Measurements from ENCODE around the gene CDH23.

The CDH23 gene

DNA sequence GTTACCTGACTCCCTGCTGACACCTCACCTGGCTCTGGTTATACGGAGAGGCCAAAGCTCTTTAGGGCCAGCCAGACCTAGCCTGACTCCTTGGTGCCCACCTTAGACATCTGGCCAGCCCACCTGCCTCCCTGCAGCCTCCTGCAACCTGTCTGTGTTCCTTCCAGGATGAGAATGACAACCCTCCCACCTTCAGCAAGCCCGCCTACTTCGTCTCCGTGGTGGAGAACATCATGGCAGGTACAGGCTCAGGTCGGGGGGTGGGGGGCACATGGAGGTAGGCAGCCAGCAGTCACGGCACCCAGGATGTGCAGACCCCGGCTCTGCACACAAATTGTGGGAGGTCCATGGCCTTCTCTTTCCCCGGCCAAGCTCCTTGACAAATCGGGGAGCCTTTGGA is 290.8 kb downstream of the CDH23 start:
- H3K4me3 ChIP-seq (ENCODE audit: low read depth, low read length), result no peak overlapping the region
- no peak for DNase-seq (ENCODE audit: low read depth)
- TF ChIP-seq CTCF (IDR thresholded peaks at IDR 0.05; ENCODE audit: low read depth, low read length, missing control alignments), result no peak
- in situ Hi-C loops (cut with HindIII; ENCODE audit: low sequenced_read_pairs), result no loop called here

DNA sequence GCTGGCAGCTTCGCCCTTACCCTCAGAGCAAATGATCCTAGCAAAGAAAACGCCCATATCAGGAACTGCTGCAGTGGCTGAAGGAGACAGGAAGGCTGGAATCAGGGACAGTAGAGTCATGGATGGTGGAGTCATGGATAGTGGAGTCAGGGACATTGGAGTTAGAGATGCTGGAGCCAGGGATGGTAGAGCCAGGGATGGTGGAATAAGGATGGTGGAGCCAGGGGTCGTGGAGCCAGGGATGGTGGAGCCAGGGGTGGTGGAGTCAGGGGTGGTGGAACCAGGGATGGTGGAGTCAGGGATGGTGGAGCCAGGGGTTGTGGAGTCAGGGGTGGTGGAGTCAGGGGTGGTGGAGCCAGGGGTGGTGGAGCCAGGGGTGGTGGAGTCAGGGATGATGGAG is 291.5 kb downstream of the CDH23 start:
- TF ChIP-seq CTCF (IDR thresholded peaks at IDR 0.05; ENCODE audit: low read depth, low read length, missing control alignments), result no peak
- in situ Hi-C loops (cut with HindIII; ENCODE audit: low sequenced_read_pairs), result no loop called here
- no peak overlapping the region for H3K4me3 ChIP-seq (ENCODE audit: low read depth, low read length)
- DNase-seq (ENCODE audit: low read depth), result no peak

DNA sequence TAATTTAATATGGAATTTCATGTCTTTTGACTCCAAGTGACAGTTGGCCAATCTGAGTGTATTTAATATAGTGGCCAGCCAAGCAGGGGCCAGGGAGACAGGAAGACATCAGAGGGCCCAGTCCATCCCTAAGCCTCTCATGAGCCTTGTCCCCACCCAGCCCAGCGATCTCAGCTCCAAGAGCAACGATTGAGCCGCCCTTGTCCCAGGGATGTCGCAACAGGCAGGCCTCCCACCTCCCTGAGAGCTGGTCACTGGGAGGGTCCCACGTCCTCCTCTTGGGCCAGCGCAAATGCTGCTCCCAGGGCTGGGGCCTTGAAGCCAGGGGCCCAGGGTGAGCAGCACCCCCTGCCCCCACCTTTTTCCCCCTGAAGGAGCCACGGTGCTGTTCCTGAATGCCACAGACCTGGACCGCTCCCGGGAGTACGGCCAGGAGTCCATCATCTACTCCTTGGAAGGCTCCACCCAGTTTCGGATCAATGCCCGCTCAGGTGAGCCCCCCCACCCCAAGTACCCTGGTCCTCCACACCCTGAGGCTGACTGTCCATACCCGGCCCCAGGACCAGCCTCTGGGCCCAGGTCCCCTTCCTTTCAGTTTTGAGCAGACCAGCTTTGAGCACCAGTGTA is 293.5 kb downstream of the CDH23 start:
- in situ Hi-C loops (cut with HindIII; ENCODE audit: low sequenced_read_pairs), result no loop called here
- TF ChIP-seq CTCF (IDR thresholded peaks at IDR 0.05; ENCODE audit: low read depth, low read length, missing control alignments), result no peak
- DNase-seq (ENCODE audit: low read depth), result no peak

DNA sequence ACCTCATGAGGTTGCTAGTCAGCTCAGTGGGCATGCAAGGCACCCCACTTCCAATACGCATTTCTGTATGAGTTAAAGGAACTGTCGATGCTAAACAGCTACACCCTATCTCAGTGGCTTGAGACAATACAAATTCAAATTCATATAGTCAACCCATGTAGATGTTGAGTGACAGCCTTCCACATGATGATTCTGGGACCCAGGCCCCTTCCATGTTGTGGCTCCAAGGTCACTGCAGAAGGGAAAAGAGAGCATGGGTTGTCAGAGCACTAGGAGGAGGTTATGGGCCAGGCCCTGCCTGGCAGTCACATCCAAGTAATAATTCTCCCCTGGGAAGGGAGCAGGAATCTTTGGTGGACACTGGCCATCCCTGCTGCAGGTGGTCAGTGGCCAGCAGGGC is 294.7 kb downstream of the CDH23 start:
- H3K4me3 ChIP-seq (ENCODE audit: low read depth, low read length), result no peak overlapping the region
- DNase-seq (ENCODE audit: low read depth), result no peak
- TF ChIP-seq CTCF (IDR thresholded peaks at IDR 0.05; ENCODE audit: low read depth, low read length, missing control alignments), result no peak
- in situ Hi-C loops (cut with HindIII; ENCODE audit: low sequenced_read_pairs), result no loop called here

More for the DNA sequence above, 293.5 kb downstream of the CDH23 start:
- no peak overlapping the region for H3K4me3 ChIP-seq (ENCODE audit: low read depth, low read length)

GRCh38 chr10:71692598-71693306 is 296.0 kb downstream of the CDH23 start:
- H3K4me3 ChIP-seq (ENCODE audit: low read depth, low read length), result no peak overlapping the region
- in situ Hi-C loops (cut with HindIII; ENCODE audit: low sequenced_read_pairs), result no loop called here
- TF ChIP-seq CTCF (IDR thresholded peaks at IDR 0.05; ENCODE audit: low read depth, low read length, missing control alignments), result no peak
- no peak for DNase-seq (ENCODE audit: low read depth)

- DNase-seq (ENCODE audit: low read depth), result no peak
- no peak for TF ChIP-seq CTCF (IDR thresholded peaks at IDR 0.05; ENCODE audit: low read depth, low read length, missing control alignments)
- in situ Hi-C loops (cut with HindIII; ENCODE audit: low sequenced_read_pairs), result no loop called here
- no peak overlapping the region for H3K4me3 ChIP-seq (ENCODE audit: low read depth, low read length)
These were observed 296.7 kb downstream of the CDH23 start for GRCh38 chr10:71693377-71693776.

Data from astrocyte of the cerebellum (primary cell).